ENCODE data around the gene RND1.

DNA sequence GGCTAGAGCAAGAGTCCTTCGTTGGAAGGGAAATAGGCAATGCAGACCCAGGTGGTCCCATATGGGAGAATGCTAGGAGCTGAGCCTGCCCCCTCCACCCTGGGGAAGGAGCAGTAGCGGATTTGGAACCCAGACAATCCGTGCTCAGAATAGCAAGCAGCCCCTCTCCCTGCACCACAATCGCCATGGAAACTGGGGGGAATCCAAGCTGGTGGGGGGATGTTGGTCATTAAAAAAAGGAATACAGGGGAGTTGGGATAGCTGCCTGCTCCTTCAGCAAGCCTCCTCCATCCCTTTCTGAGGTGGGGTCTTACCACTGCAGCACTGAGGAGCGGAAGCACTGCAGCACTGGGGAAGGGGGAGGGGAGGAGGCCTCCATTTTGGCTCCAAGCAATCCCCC lies 2.9 kb downstream of the RND1 start:
- TF ChIP-seq GATA2 (IDR thresholded peaks at IDR 0.05; ENCODE audit: low read depth, low read length) (no peak), GATA3 (IDR thresholded peaks at IDR 0.05; ENCODE audit: low read depth, low read length) (no peak)

Measured in SH-SY5Y (cell line).